ENCODE measurements around the gene TMEM106C. TPM values are rescaled to one million over a fixed set of nuclear protein-coding genes. Genes with fewer than 3 reads are reported as not detected.

TMEM106C gene
- total and polyA plus RNA-seq, 8 donors, result 24.7 to 44.7 (median 31.7) TPM

DNA sequence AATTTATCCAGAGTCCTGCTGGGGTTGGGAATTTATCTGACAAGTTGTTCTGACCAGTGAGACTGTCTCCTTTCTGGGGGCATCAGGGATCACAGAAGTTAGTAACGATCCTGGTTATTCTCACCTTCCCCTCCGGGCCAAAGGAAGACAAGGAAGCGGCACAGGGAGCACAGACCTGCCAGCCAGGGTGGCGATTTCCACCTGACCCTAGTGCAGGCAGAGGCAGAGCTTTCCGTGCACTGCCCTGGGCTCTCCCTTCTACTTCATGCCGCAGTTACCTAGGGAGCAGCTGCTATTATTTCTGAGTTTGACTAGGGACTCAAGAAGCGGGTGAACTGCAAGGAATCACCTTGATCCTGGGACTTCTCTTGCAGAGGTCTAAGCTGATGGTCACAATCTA lies 7.4 kb downstream of the TMEM106C start:
- no peak for DNase-seq
- WGBS, 2 donors, result 89 to 91% methylated on average over 7 of the region's 7 CpGs
- TF ChIP-seq, protein P1, sequence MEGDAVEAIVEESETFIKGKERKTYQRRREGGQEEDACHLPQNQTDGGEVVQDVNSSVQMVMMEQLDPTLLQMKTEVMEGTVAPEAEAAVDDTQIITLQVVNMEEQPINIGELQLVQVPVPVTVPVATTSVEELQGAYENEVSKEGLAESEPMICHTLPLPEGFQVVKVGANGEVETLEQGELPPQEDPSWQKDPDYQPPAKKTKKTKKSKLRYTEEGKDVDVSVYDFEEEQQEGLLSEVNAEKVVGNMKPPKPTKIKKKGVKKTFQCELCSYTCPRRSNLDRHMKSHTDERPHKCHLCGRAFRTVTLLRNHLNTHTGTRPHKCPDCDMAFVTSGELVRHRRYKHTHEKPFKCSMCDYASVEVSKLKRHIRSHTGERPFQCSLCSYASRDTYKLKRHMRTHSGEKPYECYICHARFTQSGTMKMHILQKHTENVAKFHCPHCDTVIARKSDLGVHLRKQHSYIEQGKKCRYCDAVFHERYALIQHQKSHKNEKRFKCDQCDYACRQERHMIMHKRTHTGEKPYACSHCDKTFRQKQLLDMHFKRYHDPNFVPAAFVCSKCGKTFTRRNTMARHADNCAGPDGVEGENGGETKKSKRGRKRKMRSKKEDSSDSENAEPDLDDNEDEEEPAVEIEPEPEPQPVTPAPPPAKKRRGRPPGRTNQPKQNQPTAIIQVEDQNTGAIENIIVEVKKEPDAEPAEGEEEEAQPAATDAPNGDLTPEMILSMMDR (IDR thresholded peaks at IDR 0.05), result no peak
- Histone ChIP-seq H3K4me3 (no peak overlapping the region), H3K36me3 (peaks cover 0 to 10% (median 0%) of the 10 kb centered on the region in 3 donors), H3K27ac (no peak overlapping the region), H3K27me3 (no peaks in the 10 kb centered on the region), H3K9me3 (no peaks in the 10 kb centered on the region), H3K4me1 (no peaks in the 10 kb centered on the region)
- ATAC-seq, result no peak
- intact Hi-C loops (cut with DNase I), result no loop called here
- no peak for FAIRE-seq

DNA sequence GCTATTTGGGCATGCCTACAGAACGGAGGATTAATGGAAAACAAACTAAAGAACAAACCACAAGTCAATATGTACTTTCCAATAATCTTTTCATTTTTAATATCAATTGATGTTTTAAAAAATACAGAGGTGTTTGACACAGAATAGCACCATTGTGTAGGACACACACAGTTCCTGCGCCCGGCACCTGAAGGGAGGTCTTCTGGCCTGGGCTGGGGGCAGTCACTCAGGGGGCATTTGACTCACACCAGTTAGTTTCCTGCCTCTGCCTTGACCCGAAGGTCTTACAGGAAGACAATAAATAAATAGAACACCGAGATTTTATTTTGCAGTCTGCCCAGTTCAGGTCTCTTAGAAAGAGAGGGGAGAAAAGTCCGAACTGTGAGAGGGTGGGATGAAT lies 9.5 kb downstream of the TMEM106C start:
- WGBS, 2 donors, result 70 to 72% methylated on average over 6 of the region's 6 CpGs
- Histone ChIP-seq H3K9me3 (no peaks in the 10 kb centered on the region), H3K4me1 (no peaks in the 10 kb centered on the region), H3K4me3 (no peak overlapping the region), H3K27me3 (no peaks in the 10 kb centered on the region), H3K27ac (no peak overlapping the region), H3K36me3 (peaks cover 0 to 8% (median 0%) of the 10 kb centered on the region in 3 donors)
- TF ChIP-seq, protein P1 (IDR thresholded peaks at IDR 0.05), result no peak
- intact Hi-C loops (cut with DNase I), result no loop called here
- ATAC-seq (no peak), FAIRE-seq (no peak), DNase-seq (no peak)

DNA sequence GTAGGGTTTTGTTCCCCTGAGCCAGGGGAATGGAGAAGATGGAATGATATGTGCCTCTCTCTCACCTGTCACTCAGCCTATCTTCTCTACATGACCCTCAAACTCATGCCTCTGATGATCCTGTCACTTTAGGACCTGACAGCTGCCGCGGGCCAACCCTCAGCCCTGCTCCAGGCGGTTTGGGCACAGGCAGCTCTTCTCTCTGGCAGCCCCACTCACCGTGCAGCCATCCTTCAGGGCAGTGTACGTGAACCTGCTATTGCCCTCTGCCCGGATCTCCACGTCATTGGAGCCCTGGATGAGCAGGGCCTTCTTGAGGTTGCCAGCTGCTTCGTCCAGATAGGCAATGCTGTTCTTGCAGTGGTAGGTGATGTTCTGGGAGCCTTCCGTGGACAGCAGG lies 10.5 kb downstream of the TMEM106C start:
- FAIRE-seq, result no peak
- Histone ChIP-seq H3K4me1 (no peaks in the 10 kb centered on the region), H3K27me3 (no peaks in the 10 kb centered on the region), H3K4me3 (no peak overlapping the region), H3K27ac (no peak overlapping the region), H3K9me3 (no peaks in the 10 kb centered on the region), H3K36me3 (no peaks in the 10 kb centered on the region)
- no peak for ATAC-seq
- intact Hi-C loops (cut with DNase I), result no loop called here
- TF ChIP-seq, protein P1 (IDR thresholded peaks at IDR 0.05), result no peak
- DNase-seq, result no peak
- 82 to 86% methylated on average over 9 of the region's 9 CpGs for WGBS, 2 donors

DNA sequence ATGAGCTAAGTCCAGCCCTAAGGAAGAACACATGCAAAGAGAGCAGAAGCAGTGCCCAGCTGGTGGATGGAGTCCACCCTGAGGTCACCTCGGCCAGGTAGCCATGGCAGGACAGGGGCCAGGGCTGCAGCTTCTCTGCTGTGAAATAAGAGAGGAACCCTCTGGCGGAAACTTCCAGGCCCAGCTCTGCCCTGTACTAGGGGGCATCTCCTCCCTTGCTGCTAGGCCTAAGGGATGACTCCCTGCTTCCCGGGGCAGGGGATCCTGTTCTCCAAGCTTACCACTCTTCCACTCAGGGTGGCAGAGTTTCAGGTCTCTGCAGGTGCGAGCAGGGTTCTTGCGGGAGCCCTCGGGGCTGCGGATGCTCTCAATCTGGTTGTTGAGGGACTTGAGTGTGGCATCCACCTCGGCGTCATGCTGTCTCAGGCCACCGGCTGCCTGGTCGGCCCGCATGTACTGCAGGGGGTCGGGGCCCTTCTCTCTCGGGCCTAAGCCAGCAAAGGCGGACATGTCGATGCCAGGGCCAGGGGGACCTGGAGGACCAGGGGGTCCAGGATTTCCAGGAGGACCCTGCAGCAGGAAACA lies 11.7 kb downstream of the TMEM106C start:
- 86 to 89% methylated on average over 16 of the region's 16 CpGs for WGBS, 2 donors
- H3K4me1 ChIP-seq, result no peaks in the 10 kb centered on the region
- intact Hi-C loops (cut with DNase I), result no loop called here
- no peaks in the 10 kb centered on the region for H3K9me3 ChIP-seq
- H3K36me3 ChIP-seq, result no peaks in the 10 kb centered on the region
- TF ChIP-seq, protein P1 (IDR thresholded peaks at IDR 0.05), result no peak
- no peak for DNase-seq
- no peak overlapping the region for H3K4me3 ChIP-seq
- H3K27me3 ChIP-seq, result no peaks in the 10 kb centered on the region
- H3K27ac ChIP-seq, result no peak overlapping the region
- ATAC-seq, result no peak
- FAIRE-seq, result no peak

DNA sequence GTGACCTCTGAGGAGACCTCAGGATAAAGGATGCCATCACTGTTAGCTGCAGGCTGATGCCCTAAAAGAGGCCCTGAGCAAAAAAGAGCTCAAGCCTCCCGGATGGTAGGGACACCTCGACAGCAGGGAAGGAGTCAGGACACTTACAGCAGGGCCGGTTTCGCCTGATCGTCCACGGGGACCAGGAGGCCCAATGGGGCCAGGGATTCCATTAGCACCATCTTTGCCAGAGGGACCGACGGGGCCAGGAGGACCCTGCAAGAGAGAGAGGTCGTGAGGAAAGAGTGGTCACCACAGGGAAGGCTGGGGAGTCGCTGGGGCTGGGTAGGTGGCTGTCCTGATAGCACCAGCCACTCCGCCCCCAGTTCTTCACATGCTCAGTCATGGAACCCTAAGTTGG lies 12.4 kb downstream of the TMEM106C start:
- ATAC-seq, result no peak
- Histone ChIP-seq H3K4me3 (no peak overlapping the region), H3K4me1 (no peaks in the 10 kb centered on the region), H3K27me3 (no peaks in the 10 kb centered on the region), H3K9me3 (no peaks in the 10 kb centered on the region), H3K27ac (no peak overlapping the region), H3K36me3 (no peaks in the 10 kb centered on the region)
- 81 to 85% methylated on average over 11 of the region's 11 CpGs for WGBS, 2 donors
- no peak for DNase-seq
- no peak for FAIRE-seq
- intact Hi-C loops (cut with DNase I), result no loop called here
- TF ChIP-seq, protein P1 (IDR thresholded peaks at IDR 0.05), result no peak
